ENCODE results near the gene BCAN.

- TF ChIP-seq EZH2phosphoT487 (IDR thresholded peaks at IDR 0.05; ENCODE audit: low read length), result no peak
- TF ChIP-seq CTCF (IDR thresholded peaks at IDR 0.05; ENCODE audit: low read length), result no peak
- no peak for TF ChIP-seq EZH2 (optimal IDR thresholded peaks at IDR 0.05; ENCODE audit: low read depth, low read length)
Measured at GRCh38 chr1:156694690-156694962, 52.7 kb downstream of the BCAN start.
